ENCODE data around the gene MED4. TPM values are rescaled to one million over a fixed set of nuclear protein-coding genes. Genes with fewer than 3 reads are reported as not detected.

Gene MED4
- 10 to 100 TPM; 73.2 to 82.5 (median 81.6) TPM for polyA plus RNA-seq (ENCODE audit: insufficient read length in 3 of 3)
- long read RNA-seq, donor 1, transcript MED4-201 (7 exons, 2,022 nt): major isoform, 50 of 3,767 reads
- long read RNA-seq, donor 1, transcript MED4-202 (7 exons, 931 nt): minor isoform, 9 of 3,767 reads
- long read RNA-seq, donor 1, partial matches to known transcripts: 3,679 of 3,767 reads
- long read RNA-seq, donor 1, other reads (novel, unspliced or antisense): 29 of 3,767 reads
- long read RNA-seq, donor 2, transcript MED4-202 (7 exons, 931 nt): minor isoform, 9 of 107 reads
- long read RNA-seq, donor 2, transcript MED4-201 (7 exons, 2,022 nt): major isoform, 52 of 107 reads
- long read RNA-seq, donor 2, partial matches to known transcripts: 38 of 107 reads
- long read RNA-seq, donor 2, other reads (novel, unspliced or antisense): 8 of 107 reads
- long read RNA-seq, donor 3, transcript MED4-201 (7 exons, 2,022 nt): major isoform, 42 of 96 reads
- long read RNA-seq, donor 3, transcript MED4-202 (7 exons, 931 nt): minor isoform, 14 of 96 reads
- long read RNA-seq, donor 3, partial matches to known transcripts: 39 of 96 reads
- long read RNA-seq, donor 3, other reads (novel, unspliced or antisense): 0 of 96 reads
- long read RNA-seq, donor 4, transcript MED4-202 (7 exons, 931 nt): minor isoform, 9 of 89 reads
- long read RNA-seq, donor 4, transcript MED4-201 (7 exons, 2,022 nt): major isoform, 50 of 89 reads
- long read RNA-seq, donor 4, partial matches to known transcripts: 30 of 89 reads
- long read RNA-seq, donor 4, other reads (novel, unspliced or antisense): 0 of 89 reads
- long read RNA-seq, donor 5, transcript MED4-201 (7 exons, 2,022 nt): major isoform, 18 of 61 reads
- long read RNA-seq, donor 5, transcript MED4-202 (7 exons, 931 nt): minor isoform, 10 of 61 reads
- long read RNA-seq, donor 5, partial matches to known transcripts: 33 of 61 reads
- long read RNA-seq, donor 5, other reads (novel, unspliced or antisense): 0 of 61 reads
- long read RNA-seq, donor 6, transcript MED4-202 (7 exons, 931 nt): minor isoform, 8 of 108 reads
- long read RNA-seq, donor 6, transcript MED4-201 (7 exons, 2,022 nt): major isoform, 48 of 108 reads
- long read RNA-seq, donor 6, partial matches to known transcripts: 45 of 108 reads
- long read RNA-seq, donor 6, other reads (novel, unspliced or antisense): 7 of 108 reads
- long read RNA-seq, donor 7, transcript MED4-201 (7 exons, 2,022 nt): major isoform, 30 of 4,198 reads
- long read RNA-seq, donor 7, transcript MED4-202 (7 exons, 931 nt): minor isoform, 6 of 4,198 reads
- long read RNA-seq, donor 7, partial matches to known transcripts: 4,149 of 4,198 reads
- long read RNA-seq, donor 7, other reads (novel, unspliced or antisense): 13 of 4,198 reads
- long read RNA-seq, donor 8, transcript MED4-201 (7 exons, 2,022 nt): major isoform, 18 of 40 reads
- long read RNA-seq, donor 8, partial matches to known transcripts: 21 of 40 reads
- long read RNA-seq, donor 8, other reads (novel, unspliced or antisense): 0 of 40 reads
- long read RNA-seq, donor 9, transcript MED4-202 (7 exons, 931 nt): minor isoform, 12 of 109 reads
- long read RNA-seq, donor 9, transcript MED4-201 (7 exons, 2,022 nt): major isoform, 53 of 109 reads
- long read RNA-seq, donor 9, partial matches to known transcripts: 38 of 109 reads
- long read RNA-seq, donor 9, other reads (novel, unspliced or antisense): 5 of 109 reads
- long read RNA-seq, donor 10, transcript MED4-201 (7 exons, 2,022 nt): major isoform, 46 of 108 reads
- long read RNA-seq, donor 10, transcript MED4-202 (7 exons, 931 nt): minor isoform, 10 of 108 reads
- long read RNA-seq, donor 10, partial matches to known transcripts: 52 of 108 reads
- long read RNA-seq, donor 10, other reads (novel, unspliced or antisense): 0 of 108 reads
- long read RNA-seq, donor 11, transcript MED4-201 (7 exons, 2,022 nt): major isoform, 21 of 60 reads
- long read RNA-seq, donor 11, partial matches to known transcripts: 35 of 60 reads
- long read RNA-seq, donor 11, other reads (novel, unspliced or antisense): 0 of 60 reads
- long read RNA-seq, donor 12, transcript MED4-202 (7 exons, 931 nt): minor isoform, 11 of 118 reads
- long read RNA-seq, donor 12, transcript MED4-201 (7 exons, 2,022 nt): major isoform, 70 of 118 reads
- long read RNA-seq, donor 12, partial matches to known transcripts: 36 of 118 reads
- long read RNA-seq, donor 12, other reads (novel, unspliced or antisense): 0 of 118 reads
- long read RNA-seq, donor 13, transcript MED4-201 (7 exons, 2,022 nt): major isoform, 14 of 2,651 reads
- long read RNA-seq, donor 13, partial matches to known transcripts: 2,634 of 2,651 reads
- long read RNA-seq, donor 13, other reads (novel, unspliced or antisense): 0 of 2,651 reads
- long read RNA-seq, donor 14: 0 reads
- long read RNA-seq, donor 15: 0 reads
- long read RNA-seq, donor 16, transcript MED4-202 (7 exons, 931 nt): minor isoform, 13 of 112 reads
- long read RNA-seq, donor 16, transcript MED4-201 (7 exons, 2,022 nt): major isoform, 47 of 112 reads
- long read RNA-seq, donor 16, partial matches to known transcripts: 51 of 112 reads
- long read RNA-seq, donor 16, other reads (novel, unspliced or antisense): 0 of 112 reads

- peak; percentile 95 for DNase-seq
Measured at GRCh38 chr13:48094781-48095502, at the start of gene MED4. Gene MED4 (minus strand): TSS chr13:48095104. CDS start chr13:48095078, 26 bp downstream.

GRCh38 chr13:48144413-48145035 is 49.6 kb upstream of the MED4 start:
- DNase-seq: no peak

GRCh38 chr13:48142436-48142835 is 47.5 kb upstream of the MED4 start:
- no peak for DNase-seq

GRCh38 chr13:48138270-48138669 is 43.4 kb upstream of the MED4 start:
- no peak for DNase-seq

- DNase-seq: no peak
Measured at GRCh38 chr13:48132961-48133360, 38.1 kb upstream of the MED4 start.

- no peak for DNase-seq
Measured at GRCh38 chr13:48131533-48131932, 36.6 kb upstream of the MED4 start.

GRCh38 chr13:48126944-48127830 is 32.3 kb upstream of the MED4 start:
- DNase-seq: peak; percentile 74

- no peak for DNase-seq
Measured at GRCh38 chr13:48125794-48126228, 30.9 kb upstream of the MED4 start.

GRCh38 chr13:48123812-48124211 is 28.9 kb upstream of the MED4 start:
- no peak for DNase-seq

- DNase-seq: peak; percentile 61
Measured at GRCh38 chr13:48121733-48122132, 26.8 kb upstream of the MED4 start.

GRCh38 chr13:48120241-48120640 is 25.3 kb upstream of the MED4 start:
- DNase-seq: no peak

- no peak for DNase-seq
Measured at GRCh38 chr13:48118030-48118429, 23.1 kb upstream of the MED4 start.

- DNase-seq: no peak
Measured at GRCh38 chr13:48116808-48117207, 21.9 kb upstream of the MED4 start.

- DNase-seq: no peak
Measured at GRCh38 chr13:48113756-48114130, 18.8 kb upstream of the MED4 start.

- DNase-seq: no peak
Measured at GRCh38 chr13:48112896-48113755, 18.2 kb upstream of the MED4 start.
